Osteoblast (primary cell): Measurements from ENCODE around the gene ARIH1. TPM values are rescaled to one million over a fixed set of nuclear protein-coding genes. Genes with fewer than 3 reads are reported as not detected.
A peak's percentile ranks its signal among the peaks of the same experiment; 100 is the strongest.

Experiments used
- DNase-seq: peaks from one replicate; pipeline ENCODE4 v3.0.0; 2011; ENCODE audit warnings: low spot score, mixed read lengths; ENCODE audit not compliant: insufficient read length; ENCODE audit errors: missing footprints
- H2AFZ ChIP-seq: 2 replicates; pipeline ENCODE4 v1.6.0; 2011; ENCODE audit warnings: mild to moderate bottlenecking, low read length
- H3K27ac ChIP-seq: 2 replicates; pipeline ENCODE4 v1.5.1; 2011; ENCODE audit warnings: mild to moderate bottlenecking, low read depth, low read length, moderate library complexity
- H3K27me3 ChIP-seq: 2 replicates; pipeline ENCODE4 v1.6.0; 2012; ENCODE audit warnings: mild to moderate bottlenecking, control low read depth, inconsistent platforms, low read length, moderate library complexity; ENCODE audit not compliant: insufficient read depth
- H3K36me3 ChIP-seq: 2 replicates; pipeline ENCODE4 v1.5.1; 2011; ENCODE audit warnings: mild to moderate bottlenecking, low read length, control low read depth, moderate library complexity; ENCODE audit not compliant: insufficient read depth
- H3K4me1 ChIP-seq: 2 replicates; pipeline ENCODE4 v1.5.1; 2011; ENCODE audit warnings: mild to moderate bottlenecking, low read length, control low read depth, moderate library complexity; ENCODE audit not compliant: insufficient read depth
- H3K4me2 ChIP-seq: 2 replicates; pipeline ENCODE4 v1.6.0; 2011; ENCODE audit warnings: mild to moderate bottlenecking, low read length; ENCODE audit not compliant: insufficient read depth
- H3K4me3 ChIP-seq: fragments of 200-600 bp; sonication (generic); 3 replicates; pipeline ENCODE4 v1.5.1; 2012; ENCODE audit warnings: mild to moderate bottlenecking, low read length, inconsistent platforms; ENCODE audit not compliant: insufficient read depth
- H3K79me2 ChIP-seq: 2 replicates; pipeline ENCODE4 v1.6.0; 2012; ENCODE audit warnings: mild to moderate bottlenecking, low read length, control low read depth, inconsistent platforms; ENCODE audit not compliant: insufficient read depth
- H3K9me3 ChIP-seq: 2 replicates; pipeline ENCODE4 v1.5.1; 2011; ENCODE audit warnings: low read depth, low read length, control low read depth
- H4K20me1 ChIP-seq: 2 replicates; pipeline ENCODE4 v1.6.0; 2012; ENCODE audit warnings: mild to moderate bottlenecking, low read length, control low read depth; ENCODE audit not compliant: insufficient read depth
- total RNA-seq: library from RNA; depleted of rRNA; stranded (reverse); fragments of >200 nt; gene quantifications from 2 replicates; pipeline ENCODE4 v1.2.3, GENCODE V29; 2012
- TF ChIP-seq, protein P1 (sequence below): IDR thresholded peaks from 2 replicates; pipeline ENCODE4 v1.5.1; 2011; ENCODE audit warnings: mild to moderate bottlenecking, low read depth, low read length, moderate library complexity; ENCODE audit errors: extremely low read depth

ARIH1 gene
- total RNA-seq, 1 donor, result 32.6 TPM

DNA sequence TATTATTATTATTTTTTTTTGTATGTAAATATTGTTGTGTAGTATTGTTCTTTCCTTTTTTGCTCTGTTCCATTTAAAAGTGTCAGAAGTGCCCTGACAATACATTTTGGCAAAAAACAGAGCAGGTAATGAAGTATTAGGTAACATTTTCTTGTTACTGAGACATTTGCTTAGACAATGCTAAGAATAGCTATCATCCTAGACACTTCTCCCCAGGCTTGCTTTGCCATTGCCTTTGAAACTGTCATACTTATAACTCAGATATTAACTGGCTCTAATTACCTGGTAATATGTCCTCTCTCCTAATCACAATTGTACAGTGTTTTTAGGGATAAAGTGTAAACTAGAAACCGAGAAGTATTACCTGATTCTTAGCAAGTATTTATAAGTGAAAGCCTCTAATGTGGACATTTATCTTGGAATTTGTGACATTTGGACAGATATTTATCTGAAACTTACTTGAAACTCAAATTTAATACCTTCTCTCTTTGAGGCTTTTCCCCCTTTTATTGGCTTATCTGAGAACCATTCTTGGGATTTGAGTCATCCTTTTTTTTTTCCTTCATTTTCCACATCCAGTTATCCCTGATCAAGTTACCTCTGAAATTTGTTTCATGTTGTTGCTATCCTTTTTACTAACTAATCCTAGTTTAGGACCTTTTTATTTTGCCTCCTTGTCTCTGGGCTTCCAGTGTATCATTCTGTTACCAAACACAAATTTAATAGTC lies 13.1 kb downstream of the ARIH1 start:
- Histone ChIP-seq H3K9me3 (no peaks in the 10 kb centered on the region), H3K27me3 (no peaks in the 10 kb centered on the region), H3K79me2 (peaks cover 96% of the 10 kb centered on the region), H3K27ac (no peak overlapping the region), H3K36me3 (peaks cover 11% of the 10 kb centered on the region), H3K4me2 (peak overlapping the region; percentile 39), H2AFZ (no peak overlapping the region), H3K4me1 (peaks cover 39% of the 10 kb centered on the region), H3K4me3 (no peak overlapping the region), H4K20me1 (peaks cover 89% of the 10 kb centered on the region)
- DNase-seq, result no peak
- TF ChIP-seq, protein P1, sequence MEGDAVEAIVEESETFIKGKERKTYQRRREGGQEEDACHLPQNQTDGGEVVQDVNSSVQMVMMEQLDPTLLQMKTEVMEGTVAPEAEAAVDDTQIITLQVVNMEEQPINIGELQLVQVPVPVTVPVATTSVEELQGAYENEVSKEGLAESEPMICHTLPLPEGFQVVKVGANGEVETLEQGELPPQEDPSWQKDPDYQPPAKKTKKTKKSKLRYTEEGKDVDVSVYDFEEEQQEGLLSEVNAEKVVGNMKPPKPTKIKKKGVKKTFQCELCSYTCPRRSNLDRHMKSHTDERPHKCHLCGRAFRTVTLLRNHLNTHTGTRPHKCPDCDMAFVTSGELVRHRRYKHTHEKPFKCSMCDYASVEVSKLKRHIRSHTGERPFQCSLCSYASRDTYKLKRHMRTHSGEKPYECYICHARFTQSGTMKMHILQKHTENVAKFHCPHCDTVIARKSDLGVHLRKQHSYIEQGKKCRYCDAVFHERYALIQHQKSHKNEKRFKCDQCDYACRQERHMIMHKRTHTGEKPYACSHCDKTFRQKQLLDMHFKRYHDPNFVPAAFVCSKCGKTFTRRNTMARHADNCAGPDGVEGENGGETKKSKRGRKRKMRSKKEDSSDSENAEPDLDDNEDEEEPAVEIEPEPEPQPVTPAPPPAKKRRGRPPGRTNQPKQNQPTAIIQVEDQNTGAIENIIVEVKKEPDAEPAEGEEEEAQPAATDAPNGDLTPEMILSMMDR, result no peak

DNA sequence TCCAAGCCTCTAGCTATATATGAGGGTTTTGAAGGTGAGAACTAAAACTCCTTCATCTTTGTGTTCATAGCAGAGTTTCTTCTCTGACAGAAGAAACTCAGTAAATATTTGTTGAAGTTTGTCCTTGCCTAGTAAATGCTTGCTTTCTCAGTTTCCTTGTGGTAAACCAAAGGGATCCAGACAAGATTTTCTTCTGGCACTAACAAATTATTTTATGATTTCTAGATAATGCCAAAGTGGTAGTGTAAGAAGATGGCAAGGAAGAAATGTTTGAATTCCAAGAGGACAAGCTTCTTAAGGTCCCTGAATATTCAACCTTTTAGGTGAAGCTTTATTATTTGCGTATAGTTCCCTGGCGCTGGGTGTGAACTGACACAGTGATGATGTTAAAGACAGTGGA lies 14.4 kb downstream of the ARIH1 start:
- peaks cover 50% of the 10 kb centered on the region for H3K4me1 ChIP-seq
- TF ChIP-seq, protein P1, result no peak
- H4K20me1 ChIP-seq, result peaks cover 91% of the 10 kb centered on the region

DNA sequence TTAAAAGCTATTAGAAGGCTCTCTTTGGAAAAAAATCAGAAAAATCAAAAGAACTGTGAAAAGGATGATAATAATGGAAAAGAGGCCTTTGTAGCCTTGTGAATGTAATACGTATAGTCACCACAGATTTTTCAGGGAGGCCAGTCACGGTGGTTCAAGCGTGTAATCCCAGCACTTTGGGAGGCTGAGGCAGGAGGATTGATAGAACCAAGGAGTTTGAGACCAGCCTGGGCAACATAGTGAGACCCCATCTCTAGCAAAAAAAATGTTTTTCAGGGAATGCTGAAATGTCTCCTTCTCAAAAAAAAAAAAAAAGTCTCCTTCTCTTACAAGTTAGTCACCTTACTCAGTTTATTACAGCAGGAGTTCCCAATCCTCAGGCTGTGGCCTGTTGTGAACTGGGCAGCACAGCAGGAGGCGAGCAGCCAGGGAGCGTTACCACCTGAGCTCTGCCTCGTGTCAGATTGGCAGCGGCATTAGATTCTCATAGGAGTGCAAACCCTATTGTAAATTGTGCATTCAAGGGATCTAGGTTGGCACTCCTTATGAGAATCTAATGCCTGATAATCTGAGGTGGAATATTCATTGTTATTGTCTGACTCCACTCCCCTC lies 15.9 kb downstream of the ARIH1 start:
- no peak overlapping the region for H3K27ac ChIP-seq
- peaks cover 11% of the 10 kb centered on the region for H3K36me3 ChIP-seq
- no peak for DNase-seq
- H3K9me3 ChIP-seq, result no peaks in the 10 kb centered on the region
- TF ChIP-seq, protein P1, result no peak
- no peak overlapping the region for H2AFZ ChIP-seq
- H3K4me1 ChIP-seq, result peaks cover 50% of the 10 kb centered on the region
- H4K20me1 ChIP-seq, result peaks cover 98% of the 10 kb centered on the region
- no peak overlapping the region for H3K4me2 ChIP-seq
- peaks cover 99% of the 10 kb centered on the region for H3K79me2 ChIP-seq
- H3K27me3 ChIP-seq, result no peaks in the 10 kb centered on the region
- no peak overlapping the region for H3K4me3 ChIP-seq

More for the DNA sequence above, 14.4 kb downstream of the ARIH1 start:
- no peak for DNase-seq
- Histone ChIP-seq H2AFZ (no peak overlapping the region), H3K4me3 (no peak overlapping the region), H3K27me3 (no peaks in the 10 kb centered on the region), H3K27ac (no peak overlapping the region), H3K79me2 (peaks cover 96% of the 10 kb centered on the region), H3K9me3 (no peaks in the 10 kb centered on the region), H3K4me2 (no peak overlapping the region), H3K36me3 (peaks cover 11% of the 10 kb centered on the region)

DNA sequence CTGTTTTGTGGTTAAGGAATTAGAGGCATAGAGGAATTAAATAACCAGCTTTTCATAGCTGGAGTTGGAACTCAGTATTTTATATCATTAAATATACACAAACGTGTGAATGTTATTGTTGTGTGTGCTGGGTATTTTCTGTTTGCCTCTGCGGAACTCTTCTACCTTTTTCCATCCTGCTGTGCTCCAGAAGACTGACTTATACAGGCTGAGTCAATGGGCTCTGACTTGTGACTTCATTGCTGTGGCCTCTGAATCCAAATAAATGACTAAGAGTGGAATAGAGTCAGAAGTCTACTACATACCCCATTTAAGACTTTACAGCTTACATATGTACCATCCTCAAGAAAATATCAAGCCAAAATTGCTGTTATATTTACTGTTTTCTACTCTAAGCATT lies 17.6 kb downstream of the ARIH1 start:
- Histone ChIP-seq H3K79me2 (peaks cover 99% of the 10 kb centered on the region), H4K20me1 (peaks cover 97% of the 10 kb centered on the region), H3K4me3 (no peak overlapping the region), H3K4me1 (peaks cover 37% of the 10 kb centered on the region), H3K4me2 (peak overlapping the region; percentile 62), H3K27ac (peak overlapping the region; percentile 61), H2AFZ (no peak overlapping the region), H3K36me3 (peaks cover 11% of the 10 kb centered on the region), H3K9me3 (no peaks in the 10 kb centered on the region), H3K27me3 (no peaks in the 10 kb centered on the region)
- TF ChIP-seq, protein P1, result no peak
- peak; percentile 75 for DNase-seq
